Cerebellar nuclear complex (tissue), 1 donor: ENCODE results near the gene GAREM1.
"Not testable (repeated sequence)": the region's sequence is repeated elsewhere in the genome, so short reads cannot be mapped to it uniquely, and the experiment has no call there.

Source experiments
- DNase-seq, 2 experiments: peaks; one replicate each; lab custom pipeline; 2025; lab: John Stamatoyannopoulos, UW

GAREM1 gene

GRCh38 chr18:32368991-32369390 lies 101.7 kb downstream of the GAREM1 start:
- no peak for DNase-seq

DNA sequence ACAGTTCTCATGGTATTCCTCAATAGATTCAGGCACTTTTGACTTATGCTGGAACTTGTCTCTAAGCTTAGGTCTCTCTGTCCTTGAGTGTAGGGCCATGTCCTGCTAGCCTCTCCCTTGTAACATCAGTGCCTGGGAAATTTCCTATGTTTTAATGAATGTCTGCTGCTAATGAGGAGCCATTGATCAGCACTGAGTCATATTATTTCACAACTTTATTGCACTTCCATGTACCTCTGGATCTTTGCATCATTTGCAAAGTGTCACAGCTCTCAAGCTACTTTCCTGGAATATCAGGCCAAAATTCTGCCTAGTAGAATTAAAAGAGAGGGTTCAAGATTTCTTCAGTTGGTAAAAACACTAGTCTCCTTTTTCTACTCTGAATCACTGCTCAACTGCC lies 102.5 kb downstream of the GAREM1 start:
- DNase-seq = no peak

GRCh38 chr18:32366586-32367538 lies 103.8 kb downstream of the GAREM1 start:
- DNase-seq = no peak

DNA sequence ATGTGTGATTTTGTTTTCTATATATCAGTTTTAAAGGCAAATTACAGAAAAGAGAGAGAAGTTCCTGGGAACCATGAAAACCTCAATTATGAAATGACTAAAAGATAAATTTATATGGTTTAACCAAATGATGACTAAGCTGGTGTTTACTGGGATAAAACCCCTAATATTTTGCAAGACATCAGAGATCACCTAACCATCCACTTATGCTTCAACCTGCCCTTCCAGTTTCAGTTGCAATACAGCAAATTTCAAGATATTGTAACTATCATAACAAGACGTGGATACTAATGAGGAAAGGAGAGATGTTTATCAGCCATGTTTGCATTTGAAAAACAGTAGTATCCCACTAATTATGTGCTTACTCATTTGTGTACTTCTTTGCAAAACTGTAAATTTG lies 108.2 kb downstream of the GAREM1 start:
- DNase-seq = no peak

- DNase-seq = no peak
Observed at GRCh38 chr18:32360682-32361345, 109.9 kb downstream of the GAREM1 start.

GRCh38 chr18:32358529-32358928 lies 112.2 kb downstream of the GAREM1 start:
- no peak for DNase-seq

DNA sequence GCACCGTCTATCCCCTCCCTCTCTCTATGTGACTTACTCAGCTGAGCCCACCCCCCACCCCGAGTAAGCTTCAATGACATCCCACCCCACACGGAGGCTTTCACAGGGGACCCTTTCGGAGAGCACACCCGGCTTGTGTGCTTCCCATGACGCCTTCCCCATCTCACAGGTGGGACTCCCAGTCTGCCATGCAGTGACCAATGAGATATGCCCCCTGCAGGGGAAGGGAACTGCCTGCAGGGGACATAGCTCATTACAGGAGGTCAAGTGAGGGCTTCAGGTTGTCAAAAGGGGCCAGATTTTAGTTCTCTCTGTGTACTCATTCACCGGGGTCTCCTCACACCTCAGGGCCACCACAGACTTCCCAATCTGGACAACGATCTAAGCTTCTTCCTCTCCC lies 112.6 kb downstream of the GAREM1 start:
- DNase-seq = no peak

DNA sequence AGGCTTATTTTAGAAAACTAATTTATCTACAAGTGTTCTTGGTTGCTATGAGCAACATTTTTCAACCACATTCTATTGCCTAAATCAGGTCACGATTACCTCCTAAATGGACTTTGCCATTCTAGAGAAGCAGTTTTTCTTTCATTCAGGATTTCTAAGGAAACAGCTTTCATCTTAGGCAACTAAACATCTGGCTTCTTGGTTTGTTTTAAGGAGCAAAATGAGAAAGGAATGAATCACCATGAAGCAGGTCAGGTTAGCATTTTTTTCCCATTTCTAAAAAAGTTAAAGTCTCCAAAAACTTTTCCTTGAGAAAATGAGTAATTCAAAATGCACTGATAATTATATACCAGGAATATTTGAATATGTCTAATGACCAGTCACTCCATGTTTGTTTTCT lies 114.8 kb downstream of the GAREM1 start:
- DNase-seq = no peak

DNA sequence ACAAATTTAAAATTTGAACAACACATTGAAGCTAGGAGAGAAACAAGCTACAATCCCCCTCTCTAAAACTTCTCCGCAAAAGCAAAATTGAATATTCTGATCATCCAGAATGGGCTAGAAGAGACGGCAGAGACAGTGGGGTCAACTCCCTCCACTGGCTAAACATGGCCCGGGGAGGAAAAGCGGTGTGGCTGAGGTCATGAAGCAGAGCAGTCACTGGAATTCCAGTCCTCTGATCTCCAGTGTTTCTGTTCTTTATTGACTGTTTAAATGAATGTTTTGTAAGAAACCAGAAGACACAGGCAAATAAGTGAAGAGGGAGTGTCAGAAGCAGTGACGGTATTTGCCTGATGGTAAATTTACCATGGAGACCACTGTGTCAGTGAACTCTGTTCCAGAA lies 116.2 kb downstream of the GAREM1 start:
- DNase-seq = no peak

DNA sequence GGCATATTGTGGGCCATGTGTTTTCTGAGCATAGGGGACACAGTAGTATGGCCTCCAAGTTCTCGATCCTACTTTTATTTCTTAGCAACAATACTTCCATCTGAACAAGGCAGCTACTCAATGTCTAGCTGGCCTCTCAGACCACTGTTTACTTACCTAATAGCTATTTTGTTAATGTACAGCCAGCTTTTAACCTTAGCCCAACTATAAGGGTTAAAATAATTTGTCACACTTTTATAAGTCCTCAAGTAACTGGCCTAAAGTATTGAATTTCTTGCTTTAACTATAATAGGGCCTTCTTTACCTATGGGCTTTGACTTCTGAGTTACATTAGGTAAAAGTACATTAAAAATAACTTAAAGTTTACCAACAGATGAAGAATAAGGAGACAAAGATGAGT lies 117.4 kb downstream of the GAREM1 start:
- DNase-seq = no peak

DNA sequence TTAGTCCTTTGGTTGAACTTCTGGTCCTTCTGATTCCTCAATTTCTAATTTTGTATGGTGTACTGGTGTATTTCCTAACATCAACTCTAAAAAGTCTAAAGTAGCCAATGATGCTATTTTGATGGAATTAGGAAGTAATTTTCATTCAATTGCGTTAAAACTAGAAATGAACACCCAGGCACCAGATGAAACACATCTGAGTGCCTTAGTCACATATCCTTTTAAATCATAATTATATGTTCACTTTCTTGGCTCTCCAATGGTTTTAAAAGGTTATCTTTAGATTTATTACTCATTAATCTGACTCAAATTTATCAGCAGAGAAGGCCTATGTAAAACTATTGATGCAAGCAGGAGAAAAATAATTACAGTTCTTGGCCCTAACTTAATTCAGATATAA lies 119.7 kb downstream of the GAREM1 start:
- no peak for DNase-seq

DNA sequence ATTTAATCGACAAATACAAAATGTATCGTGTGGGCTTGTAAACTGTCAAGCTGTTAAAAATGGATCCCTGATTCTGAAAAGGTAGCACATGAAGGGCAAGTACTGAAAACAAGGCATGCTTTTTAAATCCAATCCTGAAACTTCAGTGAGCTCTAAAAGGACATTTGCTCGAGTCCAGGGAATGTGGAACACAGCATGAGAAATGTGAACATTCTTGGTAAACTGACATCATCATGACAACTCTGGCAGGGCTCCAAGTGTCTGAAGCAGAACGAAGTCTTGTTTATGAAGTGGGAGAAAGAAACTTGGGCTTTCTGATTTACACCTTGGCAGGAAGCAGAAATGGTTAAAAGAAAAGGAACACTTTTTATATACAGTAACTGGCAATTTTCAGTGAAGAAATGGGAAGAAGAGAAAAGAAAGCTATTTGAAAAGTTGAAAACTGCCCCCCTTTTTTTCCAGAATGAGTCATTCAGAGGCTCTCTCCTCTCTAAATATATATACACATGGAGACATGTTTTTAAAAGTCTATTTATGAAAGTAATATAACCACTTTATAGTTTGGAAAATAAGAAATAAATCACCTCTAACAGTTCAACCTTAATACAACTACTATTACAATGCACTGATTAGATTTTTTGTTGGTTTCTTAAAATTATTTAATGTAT lies 120.8 kb downstream of the GAREM1 start:
- no peak for DNase-seq

DNA sequence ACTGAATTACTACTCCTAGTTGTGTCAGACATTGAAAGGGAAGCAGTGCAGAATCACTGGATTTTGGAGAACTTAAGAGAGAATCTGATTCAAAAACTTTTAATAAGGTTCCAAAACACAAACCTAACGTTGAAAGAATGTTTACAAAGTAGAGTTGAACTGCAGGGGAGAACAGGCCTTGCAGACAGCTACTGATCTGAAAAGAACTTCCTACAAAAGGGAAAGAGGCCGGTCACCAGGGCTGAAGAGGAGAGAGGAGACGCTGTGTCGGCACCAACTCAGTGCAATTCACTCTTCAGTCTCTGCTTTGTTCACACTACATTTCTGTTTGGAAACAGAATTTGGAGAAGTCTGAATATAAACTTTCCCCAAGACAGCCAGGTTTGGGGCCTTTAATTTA lies 124.0 kb downstream of the GAREM1 start:
- no peak for DNase-seq

- DNase-seq = no peak
Observed at GRCh38 chr18:32343634-32344033, 127.0 kb downstream of the GAREM1 start.

DNA sequence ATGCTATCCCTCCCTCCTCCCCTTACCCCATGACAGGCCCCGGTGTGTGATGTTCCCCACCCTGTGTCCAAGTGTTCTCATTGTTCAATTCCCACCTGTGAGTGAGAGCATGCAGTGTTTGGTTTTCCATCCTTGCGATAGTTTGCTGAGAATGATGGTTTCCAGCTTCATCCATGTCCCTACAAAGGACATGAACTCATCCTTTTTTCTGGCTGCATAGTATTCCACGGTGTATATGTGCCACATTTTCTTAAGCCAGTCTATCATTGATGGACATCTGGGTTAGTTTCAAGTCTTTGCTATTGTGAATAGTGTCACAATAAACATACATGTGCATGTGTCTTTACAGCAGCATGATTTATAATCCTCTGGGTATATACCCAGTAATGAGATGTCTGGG lies 129.6 kb downstream of the GAREM1 start:
- DNase-seq = not testable (repeated sequence)

DNA sequence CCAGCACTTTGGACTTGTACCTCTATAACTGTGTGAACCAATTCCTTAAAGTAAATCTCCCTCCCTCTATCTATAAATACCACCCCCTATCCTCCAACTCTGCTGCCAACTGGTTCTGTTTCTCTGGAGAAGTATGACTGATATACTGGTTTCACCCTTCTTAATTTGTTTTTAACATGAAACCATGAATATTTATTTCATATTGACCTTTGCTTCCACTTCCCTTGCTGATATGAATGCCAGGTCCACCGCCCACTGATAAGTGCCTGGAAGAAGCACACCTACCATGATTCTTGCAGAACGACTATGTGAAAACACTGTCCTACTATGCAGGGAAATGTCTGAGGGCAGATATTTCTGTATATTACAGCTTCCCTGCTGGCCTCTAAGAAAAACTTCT lies 131.6 kb downstream of the GAREM1 start:
- no peak for DNase-seq

DNA sequence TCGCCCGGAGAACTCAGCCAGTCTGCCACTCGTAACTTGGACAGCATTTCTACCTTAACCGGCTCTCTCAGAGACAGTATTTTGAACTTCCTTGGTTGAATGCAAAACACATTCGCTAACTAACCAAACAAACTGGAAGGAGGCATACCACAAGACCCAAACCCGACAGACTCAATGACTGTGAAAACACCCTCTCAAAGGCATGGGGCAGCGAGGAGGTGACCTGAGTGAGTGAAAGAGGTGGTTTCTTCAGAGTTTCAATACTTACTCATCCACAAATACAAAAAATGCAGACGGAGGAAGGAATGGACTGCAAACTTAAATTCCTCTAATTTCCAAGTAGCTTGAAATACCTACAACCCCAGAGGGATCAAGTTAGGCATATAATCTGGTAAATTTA lies 132.9 kb downstream of the GAREM1 start:
- DNase-seq = no peak

- no peak for DNase-seq
Observed at GRCh38 chr18:32337347-32337746, 133.3 kb downstream of the GAREM1 start.

DNA sequence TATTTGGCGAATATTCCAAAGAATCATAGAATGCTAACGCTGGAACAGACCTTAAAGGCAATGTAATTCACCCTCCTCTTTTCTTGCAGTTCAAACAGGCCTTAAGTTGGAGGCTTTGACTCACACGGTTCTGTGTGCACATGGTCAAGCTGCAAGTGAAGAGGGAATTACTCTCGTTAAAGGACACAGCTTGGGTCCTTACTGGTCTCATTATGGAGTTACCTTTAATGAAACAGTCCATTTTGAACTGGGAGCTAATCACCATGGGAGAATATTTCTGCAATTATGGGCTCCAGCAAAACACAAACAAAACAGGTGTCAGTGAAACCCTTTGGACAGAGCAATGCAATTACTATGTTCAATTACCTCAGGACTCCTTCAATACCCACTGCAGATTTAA lies 135.5 kb downstream of the GAREM1 start:
- no peak for DNase-seq

GRCh38 chr18:32333781-32334180 lies 136.9 kb downstream of the GAREM1 start:
- peak in 1 of 2 experiments; percentile 37 for DNase-seq

GRCh38 chr18:32332708-32333107 lies 138.0 kb downstream of the GAREM1 start:
- DNase-seq = no peak

DNA sequence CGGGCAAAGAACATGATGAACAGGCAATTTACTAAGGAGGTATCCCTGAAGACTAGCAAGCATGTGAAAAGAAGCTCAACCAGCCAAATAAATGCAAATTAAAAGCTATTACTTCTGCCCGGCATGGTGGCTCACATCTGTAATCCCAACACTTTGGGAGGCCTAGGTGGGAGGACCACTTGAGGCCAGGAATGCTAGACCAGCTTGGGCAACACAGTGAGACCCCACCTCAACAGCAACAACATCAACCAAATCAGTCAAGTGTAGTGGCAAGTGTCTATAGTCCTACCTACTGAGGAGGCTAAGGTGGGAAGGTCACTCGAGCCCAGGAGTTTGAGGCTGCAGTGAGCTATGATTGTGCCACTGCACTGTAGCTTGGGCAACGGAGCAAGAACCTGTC lies 141.7 kb downstream of the GAREM1 start:
- no peak for DNase-seq

DNA sequence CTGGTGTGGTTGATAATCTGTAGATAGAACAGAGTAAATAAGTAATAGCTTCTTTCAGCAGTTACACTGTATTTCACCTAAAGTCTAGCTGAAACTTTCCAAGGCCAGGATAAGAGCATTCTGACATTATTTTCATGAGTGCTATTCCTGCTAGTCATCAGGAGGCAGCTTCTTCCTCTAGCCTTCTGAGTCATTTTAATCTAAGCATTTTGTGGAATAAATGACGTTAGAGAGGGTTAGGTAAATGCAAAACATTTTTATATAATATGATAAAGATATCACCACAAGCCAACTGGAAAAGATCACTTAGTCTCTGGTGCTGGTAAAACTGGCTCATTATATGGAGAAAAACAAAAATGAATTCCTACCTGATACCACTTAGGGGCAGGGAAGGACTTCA lies 142.3 kb downstream of the GAREM1 start:
- no peak for DNase-seq
